Measurements from ENCODE around the gene NIN.

Gene NIN

DNA sequence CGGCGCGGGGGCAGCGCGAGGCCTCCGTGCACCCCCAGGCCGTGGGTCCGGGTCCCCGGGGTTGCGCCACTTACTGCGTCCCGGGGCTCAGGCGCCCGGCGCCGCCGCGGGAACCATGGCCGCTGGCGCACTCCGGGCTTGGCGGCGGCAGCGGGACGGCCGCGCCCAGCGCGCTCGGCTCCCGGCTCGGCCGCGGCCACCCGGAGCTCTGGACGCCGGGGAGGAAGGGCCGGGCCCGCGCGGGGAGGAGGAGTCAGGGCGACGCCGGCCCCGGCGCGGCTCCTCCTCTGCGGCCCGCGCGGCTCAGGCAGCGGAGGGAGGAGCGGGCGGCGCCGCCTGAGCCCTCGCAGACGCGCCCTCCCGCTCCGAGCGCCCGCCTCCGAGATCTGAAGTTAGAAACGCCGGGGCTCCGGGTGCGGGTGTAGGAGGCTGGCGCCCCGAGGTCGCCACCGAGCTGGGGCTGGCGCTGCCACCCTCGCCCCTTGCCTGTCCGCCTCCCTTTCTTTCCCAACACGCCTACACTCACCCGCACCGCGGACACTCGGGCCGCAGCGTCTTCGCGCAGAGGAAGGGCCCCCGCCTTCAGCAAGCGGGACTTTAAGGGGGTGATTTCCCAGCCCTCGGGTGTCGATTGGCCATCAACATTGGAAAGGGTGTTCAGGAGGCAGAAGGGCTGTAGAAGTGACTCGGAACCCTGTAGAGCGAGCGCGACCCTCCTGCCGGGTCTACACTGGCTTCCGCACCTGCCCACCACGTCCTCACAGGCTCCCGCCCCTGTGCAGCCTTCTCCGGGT lies at the start of gene NIN:
Gene NIN, minus strand, starts transcription at position 231 of the 794 bp plus-strand sequence. CDS start 9,106 bp downstream, outside the sequence.
- ATAC-seq, result peak; percentile 94
- TF ChIP-seq OSR1 (CRISPR knock-in tag; IDR thresholded peaks at IDR 0.05) (no peak), ZFP30 (CRISPR knock-in tag; IDR thresholded peaks at IDR 0.05) (no peak), PPARA (CRISPR knock-in tag; IDR thresholded peaks at IDR 0.05; ENCODE audit: borderline replicate concordance) (no peak), ARNTL (CRISPR knock-in tag; IDR thresholded peaks at IDR 0.05; ENCODE audit: borderline replicate concordance, low read depth) (no peak), TCF4 (CRISPR knock-in tag; IDR thresholded peaks at IDR 0.05; ENCODE audit: borderline replicate concordance) (no peak), CREB5 (CRISPR knock-in tag; IDR thresholded peaks at IDR 0.05; ENCODE audit: low read depth) (no peak), ISL1 (CRISPR knock-in tag; IDR thresholded peaks at IDR 0.05) (no peak), BACH2 (CRISPR knock-in tag; IDR thresholded peaks at IDR 0.05; ENCODE audit: borderline replicate concordance) (no peak), PATZ1 (CRISPR knock-in tag; IDR thresholded peaks at IDR 0.05; ENCODE audit: borderline replicate concordance) (no peak), CSRNP3 (CRISPR knock-in tag; IDR thresholded peaks at IDR 0.05) (no peak), ZNF70 (CRISPR knock-in tag; IDR thresholded peaks at IDR 0.05) (no peak), RARB (CRISPR knock-in tag; IDR thresholded peaks at IDR 0.05) (no peak), ZNF565 (CRISPR knock-in tag; conservative IDR thresholded peaks at IDR 0.05; ENCODE audit: low read depth) (no peak), GLIS3 (CRISPR knock-in tag; IDR thresholded peaks at IDR 0.05) (no peak), TOX (CRISPR knock-in tag; IDR thresholded peaks at IDR 0.05; ENCODE audit: borderline replicate concordance) (no peak), SNAI2 (CRISPR knock-in tag; IDR thresholded peaks at IDR 0.05) (no peak)
- TF ChIP-seq, protein P1, sequence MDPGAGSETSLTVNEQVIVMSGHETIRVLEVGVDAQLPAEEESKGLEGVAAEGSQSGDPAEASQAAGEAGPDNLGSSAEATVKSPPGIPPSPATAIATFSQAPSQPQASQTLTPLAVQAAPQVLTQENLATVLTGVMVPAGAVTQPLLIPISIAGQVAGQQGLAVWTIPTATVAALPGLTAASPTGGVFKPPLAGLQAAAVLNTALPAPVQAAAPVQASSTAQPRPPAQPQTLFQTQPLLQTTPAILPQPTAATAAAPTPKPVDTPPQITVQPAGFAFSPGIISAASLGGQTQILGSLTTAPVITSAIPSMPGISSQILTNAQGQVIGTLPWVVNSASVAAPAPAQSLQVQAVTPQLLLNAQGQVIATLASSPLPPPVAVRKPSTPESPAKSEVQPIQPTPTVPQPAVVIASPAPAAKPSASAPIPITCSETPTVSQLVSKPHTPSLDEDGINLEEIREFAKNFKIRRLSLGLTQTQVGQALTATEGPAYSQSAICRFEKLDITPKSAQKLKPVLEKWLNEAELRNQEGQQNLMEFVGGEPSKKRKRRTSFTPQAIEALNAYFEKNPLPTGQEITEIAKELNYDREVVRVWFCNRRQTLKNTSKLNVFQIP (CRISPR knock-in tag; IDR thresholded peaks at IDR 0.05; ENCODE audit: borderline replicate concordance, low read depth), result no peak

GRCh38 chr14:50875359-50876070 lies 44.6 kb upstream of the NIN start:
- no peak for ATAC-seq
- TF ChIP-seq TOX (CRISPR knock-in tag; IDR thresholded peaks at IDR 0.05; ENCODE audit: borderline replicate concordance) (no peak), TCF4 (CRISPR knock-in tag; IDR thresholded peaks at IDR 0.05; ENCODE audit: borderline replicate concordance) (no peak), ZNF8 (CRISPR knock-in tag; IDR thresholded peaks at IDR 0.05) (no peak), RARB (CRISPR knock-in tag; IDR thresholded peaks at IDR 0.05) (no peak), ESRRG (CRISPR knock-in tag; IDR thresholded peaks at IDR 0.05) (no peak), ISL1 (CRISPR knock-in tag; IDR thresholded peaks at IDR 0.05) (no peak), OSR1 (CRISPR knock-in tag; IDR thresholded peaks at IDR 0.05) (no peak), BACH2 (CRISPR knock-in tag; IDR thresholded peaks at IDR 0.05; ENCODE audit: borderline replicate concordance) (no peak), PPARA (CRISPR knock-in tag; IDR thresholded peaks at IDR 0.05; ENCODE audit: borderline replicate concordance) (no peak), PATZ1 (CRISPR knock-in tag; IDR thresholded peaks at IDR 0.05; ENCODE audit: borderline replicate concordance) (no peak), CSDC2 (CRISPR knock-in tag; IDR thresholded peaks at IDR 0.05) (no peak), ZFP3 (CRISPR knock-in tag; IDR thresholded peaks at IDR 0.05) (no peak), ZNF565 (CRISPR knock-in tag; conservative IDR thresholded peaks at IDR 0.05; ENCODE audit: low read depth) (no peak), SNAI2 (CRISPR knock-in tag; IDR thresholded peaks at IDR 0.05) (no peak), CSRNP3 (CRISPR knock-in tag; IDR thresholded peaks at IDR 0.05) (no peak)
- TF ChIP-seq, protein P1 (CRISPR knock-in tag; IDR thresholded peaks at IDR 0.05; ENCODE audit: borderline replicate concordance, low read depth), result no peak

Measured in SK-N-SH treated with all-trans-retinoic acid at 6 μM for 48 hours (cell line).